Stimulated activated CD8-positive, alpha-beta memory T cell treated with anti-CD3 and anti-CD28 coated beads, Interleukin-15, amount 100 ng/mL, for 48 hours (primary cell): Measurements from ENCODE around the gene PEAK3.

Source experiments
- DNase-seq, 2 donors: peaks; one replicate each; pipeline ENCODE4 v3.0.0-alpha.2; 2020; ENCODE audit warnings: low read depth in 2 of 2

PEAK3 gene

GRCh38 chr19:2226051-2226839 is 55.7 kb downstream of the PEAK3 start:
- DNase-seq, result no peak

GRCh38 chr19:2225415-2226050 is 56.4 kb downstream of the PEAK3 start:
- no peak for DNase-seq

- no peak for DNase-seq
Measured at GRCh38 chr19:2224754-2225349, 57.1 kb downstream of the PEAK3 start.
